NCI-H526 (cell line): ENCODE data around the gene C11orf21.
"Not testable (repeated sequence)": the region's sequence is repeated elsewhere in the genome, so short reads cannot be mapped to it uniquely, and the experiment has no call there.

Source experiments
- DNase-seq, 2 experiments: peaks; one replicate each; lab custom pipeline; 2025; lab: John Stamatoyannopoulos, UW

C11orf21 gene

DNA sequence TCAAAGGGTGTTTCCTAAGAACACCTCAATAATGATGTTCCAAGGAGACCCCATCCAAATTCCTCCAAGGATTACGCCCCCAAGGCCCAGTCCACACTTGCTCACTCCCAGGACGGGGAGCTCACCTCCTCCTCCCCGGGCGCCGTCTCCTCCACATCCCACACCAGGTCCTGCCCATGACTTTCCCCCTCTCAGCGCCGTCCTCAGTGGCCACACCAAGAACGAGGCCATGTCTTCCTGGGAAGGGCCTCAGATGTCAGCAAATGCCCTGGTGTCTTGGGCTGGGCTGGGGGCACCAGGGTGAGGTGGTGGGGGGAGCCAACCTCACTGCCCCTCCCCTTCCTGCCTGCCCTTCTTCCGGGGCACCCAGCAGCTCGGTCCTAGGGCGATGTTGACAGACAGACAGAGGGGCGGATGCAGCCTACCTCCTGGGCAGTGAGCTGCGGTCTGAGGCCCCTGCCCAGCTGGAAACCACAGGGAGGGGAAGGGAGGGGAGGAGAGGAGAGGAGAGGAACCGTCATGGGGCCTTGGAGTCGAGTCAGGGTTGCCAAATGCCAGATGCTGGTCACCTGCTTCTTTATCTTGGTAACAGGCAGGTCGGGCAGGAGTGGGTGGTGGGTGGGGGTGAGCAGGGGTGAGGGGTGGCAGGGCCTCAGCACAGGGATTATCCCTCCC is at the start of gene C11orf21, which contains the start of gene TSPAN32:
TSS of gene C11orf21 (minus strand) at position 288 of the 675 bp plus-strand sequence. CDS start at position 178, 110 bp downstream.
TSS of gene TSPAN32 (plus strand) at position 383 of the 675 bp plus-strand sequence. CDS start at position 520, 137 bp downstream.
- DNase-seq, result peak in 1 of 2 experiments; percentile 42

DNA sequence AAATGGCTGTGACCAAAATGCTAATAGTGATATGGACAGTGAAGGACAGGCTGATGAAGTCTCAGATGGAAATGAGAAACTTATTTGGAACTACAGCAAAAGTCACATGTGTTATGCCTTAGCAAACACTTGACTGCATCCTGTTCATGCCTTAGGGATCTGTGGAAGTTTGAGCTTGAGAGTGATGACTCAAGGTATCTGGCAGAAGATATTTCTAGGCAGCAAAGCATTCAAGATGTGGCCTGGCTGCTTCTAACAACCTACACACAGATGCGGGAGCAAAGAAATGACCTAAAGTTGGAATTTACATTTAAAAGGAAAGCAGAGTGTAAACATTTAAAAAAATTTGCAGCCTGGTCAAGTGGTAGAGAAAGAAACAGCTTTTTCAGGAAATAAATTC is 47.3 kb upstream of the C11orf21 start:
- DNase-seq, result no peak

DNA sequence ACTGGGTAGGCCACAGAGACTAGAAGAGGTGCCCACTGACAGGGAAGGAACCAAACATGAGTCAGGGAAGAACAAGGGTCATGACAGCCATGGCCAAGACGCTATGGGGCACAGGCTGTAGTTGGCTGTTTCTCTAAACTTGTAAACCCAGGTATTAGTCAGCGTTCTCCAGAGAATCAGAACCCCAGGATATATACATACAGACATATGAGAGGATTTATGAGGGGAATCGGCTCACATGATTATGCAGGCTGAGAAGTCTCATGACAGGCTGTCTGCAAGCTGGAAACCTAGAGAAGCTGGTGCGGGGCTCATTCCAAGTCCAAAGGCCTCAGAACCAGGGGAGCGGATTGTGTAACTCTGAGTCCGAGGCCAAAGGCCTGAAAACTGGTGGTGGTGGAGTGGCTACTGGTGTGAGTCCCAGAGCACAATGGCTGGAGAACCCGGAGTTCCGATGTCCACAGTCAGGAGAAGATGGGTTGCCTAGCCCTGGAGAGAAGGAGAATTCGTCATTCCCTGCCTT is 45.7 kb upstream of the C11orf21 start:
- DNase-seq, result no peak

DNA sequence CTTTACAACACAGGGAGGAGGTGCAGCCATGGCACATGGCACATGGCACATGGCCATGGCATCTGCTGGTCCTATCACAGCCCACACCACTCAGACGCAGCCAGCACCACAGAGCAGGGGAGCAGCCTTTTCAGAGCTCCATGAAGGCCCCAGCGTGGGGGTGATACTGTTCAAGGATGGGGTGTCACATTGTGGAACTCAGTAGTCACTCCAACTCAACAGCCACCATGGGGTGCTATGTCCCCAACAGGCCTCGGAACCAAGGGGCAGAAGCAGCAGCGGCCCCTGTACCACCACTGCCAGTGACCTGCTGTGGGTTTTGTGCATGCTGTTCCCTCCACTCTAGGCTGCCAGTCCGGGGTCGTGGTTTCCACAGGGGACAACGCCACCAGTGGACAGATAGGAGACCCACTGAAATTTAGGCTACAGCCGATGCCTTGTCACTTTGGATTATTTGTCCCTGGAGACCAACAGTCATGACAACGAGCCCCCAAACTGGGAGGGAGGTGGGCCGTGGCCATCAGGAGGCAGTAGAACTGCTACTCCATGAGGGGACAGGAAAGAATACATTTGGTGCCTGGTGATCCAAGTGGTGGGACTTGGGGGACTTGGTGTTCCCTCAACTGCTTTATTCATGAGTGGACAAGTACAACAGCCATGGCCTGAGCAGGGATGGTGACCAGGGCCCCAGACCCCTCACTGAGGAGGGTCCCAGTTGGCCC is 45.0 kb upstream of the C11orf21 start:
- DNase-seq, result no peak

DNA sequence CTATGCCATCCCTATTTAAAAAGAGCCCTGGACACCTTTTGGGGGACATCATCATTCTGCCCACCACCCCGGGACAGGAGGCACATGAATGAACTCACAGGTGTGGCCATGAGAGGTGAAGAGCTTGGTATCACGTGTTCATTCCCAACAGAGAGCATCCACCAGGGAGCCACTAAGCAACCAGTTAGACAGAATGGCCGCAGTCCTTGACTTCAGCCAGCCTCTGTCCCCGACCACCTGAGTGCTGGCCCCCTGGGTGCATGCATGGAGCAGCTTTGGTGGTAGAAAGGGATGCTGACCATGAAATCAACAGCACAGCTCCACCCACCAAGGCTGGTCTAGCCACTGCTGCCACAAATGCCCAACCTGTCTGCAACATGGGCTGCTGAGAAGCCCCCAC is 44.3 kb upstream of the C11orf21 start:
- DNase-seq, result no peak

DNA sequence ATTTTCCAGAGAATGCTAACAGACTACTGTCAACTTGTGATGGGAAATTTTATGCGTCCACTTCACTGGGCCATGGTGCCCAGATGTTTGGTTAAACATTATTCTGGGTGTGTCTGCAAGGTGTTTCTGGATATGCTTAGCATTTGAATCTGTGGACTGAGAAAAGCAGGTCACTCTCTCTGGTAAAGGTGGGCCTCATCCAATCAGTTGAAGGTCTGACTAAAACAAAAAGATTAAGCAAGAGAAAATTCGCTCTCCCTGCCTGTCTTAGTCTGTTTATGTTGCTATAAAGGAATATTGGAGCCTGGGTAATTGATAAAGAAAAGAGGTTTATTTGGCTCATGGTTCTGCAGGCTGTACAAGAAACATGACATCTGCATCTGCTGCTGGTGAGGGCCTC is 43.3 kb upstream of the C11orf21 start:
- DNase-seq, result no peak

DNA sequence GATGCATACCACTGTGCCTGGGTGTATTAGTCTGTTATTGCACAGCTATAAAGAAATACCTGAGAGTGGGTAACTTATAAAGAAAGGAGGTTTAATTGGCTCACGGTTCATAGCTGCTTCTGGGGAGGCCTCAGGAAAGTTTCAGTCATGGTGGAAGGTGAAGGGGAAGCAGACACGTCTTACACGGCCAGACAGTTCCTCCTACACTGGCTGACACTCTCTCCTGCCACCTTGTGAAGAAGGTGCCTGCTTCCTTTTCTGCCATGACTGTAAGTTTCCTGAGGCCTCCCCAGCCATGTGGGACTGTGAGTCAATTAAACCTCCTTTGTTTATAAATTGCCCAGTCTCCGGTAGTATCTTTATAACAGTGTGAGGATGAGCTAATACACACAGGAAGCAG is 41.8 kb upstream of the C11orf21 start:
- no peak for DNase-seq

DNA sequence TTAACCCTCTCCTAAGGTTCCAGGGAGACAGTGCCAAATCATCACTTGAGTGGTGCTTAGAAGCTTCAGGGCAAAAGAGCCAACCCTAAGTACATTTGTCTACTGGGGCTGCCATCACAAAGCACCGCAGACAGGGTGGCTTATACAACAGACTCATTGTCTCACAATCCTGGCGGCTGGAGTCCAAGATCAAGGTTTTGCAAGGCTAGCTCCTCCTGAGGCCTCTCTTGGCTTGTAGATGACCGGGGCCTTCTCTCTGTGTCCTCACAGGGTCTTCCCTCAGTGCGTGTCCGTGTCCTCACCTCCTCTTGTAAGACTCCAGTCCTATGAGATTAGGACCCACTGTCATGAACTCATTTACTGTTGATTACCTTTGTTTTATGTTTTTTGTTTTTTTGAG is 41.3 kb upstream of the C11orf21 start:
- DNase-seq, result no peak

DNA sequence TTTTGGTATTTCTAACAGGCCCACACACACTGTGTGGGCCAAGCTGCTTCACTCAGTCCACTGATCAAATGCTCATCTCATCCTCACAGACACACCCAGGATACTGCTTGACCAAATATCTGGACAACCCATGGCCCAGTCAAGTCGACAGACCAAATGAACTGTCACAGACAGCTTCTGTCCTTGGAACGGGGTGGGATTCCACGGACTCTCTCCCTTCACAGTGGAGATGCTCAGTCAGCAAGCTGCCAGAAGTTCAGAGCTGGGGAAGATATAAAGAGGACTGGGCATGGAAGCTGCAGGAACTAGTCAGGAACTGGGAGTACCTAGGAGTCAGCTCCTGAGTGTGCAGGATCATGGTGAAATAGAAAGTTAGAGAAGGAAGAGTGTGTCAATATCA is 40.8 kb upstream of the C11orf21 start:
- DNase-seq, result no peak

DNA sequence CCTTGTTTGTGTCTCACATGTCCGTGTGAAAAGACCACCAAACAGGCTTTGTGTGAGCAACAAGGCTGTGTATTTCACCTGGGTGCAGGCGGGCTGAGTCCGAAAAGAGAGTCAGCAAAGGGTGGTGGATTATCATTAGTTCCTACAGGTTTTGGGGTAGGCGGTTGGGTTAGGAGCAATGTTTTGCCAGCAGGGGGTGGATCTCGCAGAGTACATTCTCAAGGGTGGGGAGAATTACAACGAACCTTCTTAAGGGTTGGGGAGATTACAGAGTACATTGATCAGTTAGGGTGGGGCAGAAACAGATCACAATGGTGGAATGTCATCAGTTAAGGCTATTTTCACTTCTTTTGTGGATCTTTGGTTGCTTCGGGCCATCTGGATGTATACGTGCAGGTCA is 37.0 kb upstream of the C11orf21 start:
- not testable (repeated sequence) for DNase-seq

DNA sequence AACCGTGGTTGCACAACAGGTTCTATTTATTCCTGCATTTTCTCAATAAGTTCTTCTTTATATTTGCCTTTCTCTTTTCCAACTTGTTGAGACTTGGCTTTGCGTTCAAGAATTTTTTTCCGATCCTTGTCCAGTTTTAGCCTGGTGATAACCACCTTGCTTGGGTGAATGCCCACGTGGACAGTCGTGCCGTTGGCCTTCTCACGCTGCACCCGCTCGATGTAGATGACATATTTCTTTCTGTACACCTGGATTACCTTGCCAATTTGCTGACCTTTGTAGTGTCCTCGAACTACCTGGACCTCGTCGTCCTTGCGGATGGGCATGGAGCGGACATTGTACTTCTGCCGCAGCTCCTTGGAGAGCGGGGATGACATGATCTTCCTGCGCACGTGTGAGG is 33.6 kb upstream of the C11orf21 start:
- DNase-seq, result not testable (repeated sequence)

DNA sequence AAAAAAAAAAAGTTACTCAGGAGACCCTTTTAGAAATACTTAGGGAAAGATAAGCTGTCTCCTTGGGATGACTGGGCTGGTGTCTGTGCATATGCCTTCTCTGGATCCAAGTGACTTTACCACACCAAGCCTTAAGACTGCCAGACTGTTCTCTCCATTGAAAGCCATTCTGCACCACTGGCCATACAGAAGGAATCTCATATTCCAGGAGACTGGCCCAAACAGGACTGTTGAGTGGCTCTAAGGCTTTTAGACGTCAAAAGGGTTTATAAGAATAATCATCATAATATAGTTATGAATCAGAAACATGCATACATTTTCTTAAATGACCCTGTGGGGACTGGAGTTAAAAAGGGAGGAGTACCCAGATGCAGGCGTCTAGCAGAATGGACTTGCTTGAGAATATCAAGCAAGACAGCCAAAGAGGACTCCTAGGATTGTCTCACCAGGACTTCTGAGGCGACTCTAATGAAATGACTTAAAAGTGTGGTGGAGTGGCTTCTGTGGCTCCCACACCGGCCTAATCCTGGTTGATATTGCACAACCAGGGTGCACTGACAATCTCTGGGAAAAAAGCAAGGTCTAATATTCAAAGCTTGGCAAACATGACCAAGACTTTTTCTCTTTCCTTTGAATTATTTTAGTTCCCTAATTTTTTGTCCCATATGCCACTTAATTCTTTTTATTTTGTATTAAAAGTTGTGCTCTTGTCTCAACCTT is 31.9 kb upstream of the C11orf21 start:
- not testable (repeated sequence) for DNase-seq

DNA sequence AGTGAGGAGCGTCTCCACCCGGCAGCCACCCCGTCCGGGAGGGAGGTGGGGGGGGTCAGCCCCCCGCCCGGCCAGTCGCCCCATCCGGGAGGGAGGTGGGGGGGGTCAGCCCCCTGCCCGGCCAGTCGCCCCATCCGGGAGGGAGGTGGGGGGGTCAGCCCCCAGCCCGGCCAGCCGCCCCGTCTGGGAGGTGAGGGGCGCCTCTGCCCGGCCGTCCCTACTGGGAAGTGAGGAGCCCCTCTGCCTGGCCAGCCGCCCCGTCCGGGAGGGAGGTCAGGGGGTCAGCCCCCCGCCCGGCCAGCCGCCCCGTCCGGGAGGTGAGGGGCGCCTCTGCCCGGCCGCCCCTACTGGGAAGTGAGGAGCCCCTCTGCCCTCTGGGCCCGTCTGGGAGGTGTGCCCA is 30.9 kb upstream of the C11orf21 start:
- not testable (repeated sequence) for DNase-seq

DNA sequence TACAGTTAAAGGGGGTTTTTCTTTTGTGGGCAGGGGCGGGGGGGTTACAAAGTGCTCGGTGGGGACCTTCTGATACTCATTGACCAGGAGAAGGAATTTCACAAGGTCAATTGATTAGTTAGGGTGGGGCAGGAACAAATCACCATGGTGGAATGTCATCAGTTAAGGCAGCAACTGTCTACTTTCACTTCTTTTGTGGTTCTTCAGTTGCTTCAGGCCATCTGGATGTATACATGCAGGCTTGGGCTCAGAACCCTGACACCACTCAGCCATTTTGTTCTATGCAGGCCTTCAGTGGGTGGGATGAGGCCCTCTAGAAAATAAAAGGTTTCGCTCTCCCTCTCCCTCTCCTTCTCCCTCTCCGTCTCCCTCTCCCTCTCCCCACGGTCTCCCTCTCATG is 29.7 kb upstream of the C11orf21 start:
- DNase-seq, result no peak

DNA sequence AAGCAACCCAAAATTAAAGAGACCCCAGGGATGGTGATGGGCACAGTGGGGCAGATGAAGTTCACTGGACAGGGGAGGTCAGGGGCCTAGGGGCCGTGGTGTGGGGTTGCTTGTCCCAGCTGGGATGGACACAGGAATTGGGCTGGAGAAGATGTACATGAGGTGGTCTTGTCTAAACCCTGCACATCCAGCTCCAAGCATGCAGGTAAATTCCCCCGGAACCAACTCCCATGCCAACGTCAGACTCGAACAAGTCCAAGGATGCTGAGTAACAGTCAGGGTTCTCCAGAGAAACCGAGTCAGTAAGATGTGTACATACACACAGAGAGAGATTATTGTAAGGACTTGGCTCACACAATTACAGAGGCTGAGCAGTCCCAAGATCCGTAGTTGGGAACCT is 29.0 kb upstream of the C11orf21 start:
- no peak for DNase-seq

DNA sequence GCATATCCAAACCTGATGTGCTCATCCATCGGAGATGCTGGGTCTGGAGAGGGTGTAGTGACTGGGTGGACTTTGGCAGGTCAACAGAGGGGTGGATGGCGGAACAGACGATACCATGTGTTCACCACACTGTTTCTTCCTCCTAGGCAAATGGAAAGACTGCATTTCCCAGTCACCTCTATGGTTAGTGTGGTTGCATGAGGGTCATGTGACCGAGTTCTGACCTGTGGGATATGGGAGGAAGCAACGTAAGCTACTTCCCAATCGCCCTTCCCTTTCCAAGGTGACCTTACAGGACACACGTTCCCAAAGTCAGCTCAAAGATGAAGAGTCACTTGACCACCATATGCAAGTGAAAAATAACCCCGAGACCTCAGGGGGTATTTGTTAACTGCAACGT is 27.8 kb upstream of the C11orf21 start:
- no peak for DNase-seq

DNA sequence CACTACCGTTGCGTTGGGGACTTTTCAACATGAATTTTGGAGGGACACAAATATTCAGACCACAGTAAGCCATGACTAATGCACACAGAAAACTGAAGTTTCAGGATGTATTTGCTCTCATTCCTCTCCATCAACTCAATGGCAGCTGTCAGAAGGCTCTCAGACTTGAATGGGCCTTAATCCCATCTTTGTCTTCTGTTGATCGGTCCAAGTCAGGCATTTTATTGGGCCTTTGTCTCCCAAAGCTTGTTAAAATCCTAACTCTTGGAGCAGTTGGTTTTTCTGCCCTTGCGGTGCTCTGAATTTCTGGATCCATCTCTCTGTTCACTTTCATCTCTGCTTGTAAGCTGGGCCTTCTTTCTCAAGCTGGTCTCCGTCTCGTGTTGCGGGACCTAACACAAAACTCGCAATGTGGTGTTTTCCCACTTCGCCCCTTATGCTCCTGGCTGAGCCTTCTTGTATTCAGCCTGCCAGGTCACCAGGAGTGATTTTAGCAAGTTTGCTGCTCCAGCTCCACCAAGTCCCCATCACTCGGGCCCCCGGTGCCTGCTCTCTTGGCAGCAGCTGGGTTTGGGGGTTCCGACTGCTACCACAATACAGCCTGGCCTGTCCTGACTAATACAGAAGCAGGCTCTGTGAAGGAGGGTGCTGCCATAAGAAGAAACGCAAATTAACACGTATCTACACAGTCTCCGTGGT is 27.1 kb upstream of the C11orf21 start:
- DNase-seq, result no peak

DNA sequence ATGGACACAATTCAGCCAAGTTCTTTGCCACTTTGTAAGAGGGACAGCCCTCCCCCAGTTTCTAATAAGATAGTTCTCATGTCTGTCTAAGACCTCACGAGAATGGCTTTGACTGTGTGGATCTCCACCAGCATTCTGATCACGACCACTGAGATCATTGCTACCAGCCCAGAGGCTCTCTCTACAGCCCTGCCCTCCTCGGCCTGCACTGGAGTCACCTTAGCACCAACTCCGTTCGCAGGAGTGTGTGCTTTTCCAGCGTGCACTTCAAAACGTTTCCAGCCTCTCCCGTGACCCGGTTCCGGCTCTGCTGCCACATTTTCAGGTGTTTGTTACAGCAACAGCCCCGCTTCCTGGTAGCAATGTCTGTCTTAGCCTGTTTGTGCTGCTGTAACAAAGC is 26.3 kb upstream of the C11orf21 start:
- DNase-seq, result no peak

DNA sequence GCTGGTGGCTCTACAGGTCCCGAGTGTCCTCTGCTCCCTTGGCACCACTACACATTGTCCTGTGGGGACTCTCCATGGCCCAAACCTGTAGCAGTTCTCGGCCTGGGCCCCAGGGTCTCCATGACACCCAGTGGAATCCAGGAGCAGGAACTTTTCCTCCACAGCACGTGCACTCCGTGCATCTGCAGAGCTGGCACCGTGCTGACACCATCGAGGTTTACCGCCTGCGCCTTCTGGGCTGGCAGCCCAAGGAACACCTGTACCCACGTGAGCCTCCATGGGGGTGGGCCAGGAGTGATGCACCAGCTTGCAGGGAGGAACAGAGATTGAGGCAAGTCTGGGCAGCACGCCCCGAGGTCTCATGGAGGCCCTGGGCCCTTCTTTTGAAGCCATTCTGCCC is 25.3 kb upstream of the C11orf21 start:
- DNase-seq, result no peak

DNA sequence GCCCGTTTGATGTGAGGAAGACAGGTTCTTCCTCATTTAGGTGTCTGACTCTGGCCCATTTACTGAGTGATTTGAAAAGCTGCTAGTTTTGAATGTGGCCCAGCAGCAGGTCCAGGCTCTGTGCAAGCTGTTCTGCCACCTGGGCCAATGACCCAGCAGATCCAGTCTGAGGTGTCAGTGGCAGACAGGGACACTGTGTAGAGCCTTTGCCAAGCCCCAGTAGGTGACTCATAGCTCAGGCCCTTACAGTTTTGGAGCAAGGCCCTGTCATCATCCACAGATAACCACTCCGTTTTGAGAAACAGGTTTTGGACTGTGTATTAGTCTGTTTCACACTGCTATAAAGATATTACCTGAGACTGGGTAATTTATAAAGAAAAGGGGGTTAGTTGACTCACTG is 24.0 kb upstream of the C11orf21 start:
- no peak for DNase-seq

DNA sequence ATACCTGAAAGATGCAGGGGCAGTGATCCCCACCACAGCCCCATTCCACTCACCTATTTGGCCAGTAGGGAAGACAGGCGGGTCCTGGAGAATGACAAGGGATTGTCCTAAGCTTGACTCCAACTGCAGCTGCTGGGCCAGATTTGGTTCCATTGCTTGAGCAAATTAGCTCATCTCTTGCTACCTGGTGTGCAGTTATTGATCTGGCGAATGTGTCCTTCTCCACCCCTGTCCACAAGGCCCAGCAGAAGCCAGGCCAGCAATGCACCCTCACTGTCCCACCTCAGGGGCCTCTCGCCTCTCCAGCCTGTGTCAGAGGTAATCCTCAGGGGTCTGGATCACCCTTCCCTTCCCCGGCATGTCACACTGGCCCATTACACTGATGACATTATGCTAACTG is 23.4 kb upstream of the C11orf21 start:
- DNase-seq, result no peak

DNA sequence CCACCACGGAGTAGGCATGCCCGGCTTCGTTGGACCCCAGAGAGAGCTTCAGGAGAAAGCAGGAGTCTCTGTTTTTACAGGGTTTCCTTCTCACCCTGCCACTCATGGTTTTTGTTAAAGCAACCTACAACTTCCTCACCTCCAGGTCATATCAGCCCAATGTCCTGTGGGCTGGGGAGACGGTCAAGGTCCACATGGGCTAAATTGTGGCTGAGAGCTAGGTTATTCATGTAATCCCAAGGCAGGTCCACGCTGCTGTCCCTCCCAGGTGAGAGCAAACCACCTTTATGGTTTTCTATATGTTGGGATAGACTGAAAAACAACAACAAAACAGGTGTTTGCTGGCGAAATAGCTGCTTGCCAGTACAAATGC is 19.6 kb upstream of the C11orf21 start:
- no peak for DNase-seq
